Islet precursor cell (in vitro differentiated cells): ENCODE results near the gene DNAJB2.
"Not testable (repeated sequence)": the region's sequence is repeated elsewhere in the genome, so short reads cannot be mapped to it uniquely, and the experiment has no call there.

Experiments
- DNase-seq: peaks from one replicate; pipeline ENCODE4 v3.0.0-alpha.2; 2018

Gene DNAJB2

DNA sequence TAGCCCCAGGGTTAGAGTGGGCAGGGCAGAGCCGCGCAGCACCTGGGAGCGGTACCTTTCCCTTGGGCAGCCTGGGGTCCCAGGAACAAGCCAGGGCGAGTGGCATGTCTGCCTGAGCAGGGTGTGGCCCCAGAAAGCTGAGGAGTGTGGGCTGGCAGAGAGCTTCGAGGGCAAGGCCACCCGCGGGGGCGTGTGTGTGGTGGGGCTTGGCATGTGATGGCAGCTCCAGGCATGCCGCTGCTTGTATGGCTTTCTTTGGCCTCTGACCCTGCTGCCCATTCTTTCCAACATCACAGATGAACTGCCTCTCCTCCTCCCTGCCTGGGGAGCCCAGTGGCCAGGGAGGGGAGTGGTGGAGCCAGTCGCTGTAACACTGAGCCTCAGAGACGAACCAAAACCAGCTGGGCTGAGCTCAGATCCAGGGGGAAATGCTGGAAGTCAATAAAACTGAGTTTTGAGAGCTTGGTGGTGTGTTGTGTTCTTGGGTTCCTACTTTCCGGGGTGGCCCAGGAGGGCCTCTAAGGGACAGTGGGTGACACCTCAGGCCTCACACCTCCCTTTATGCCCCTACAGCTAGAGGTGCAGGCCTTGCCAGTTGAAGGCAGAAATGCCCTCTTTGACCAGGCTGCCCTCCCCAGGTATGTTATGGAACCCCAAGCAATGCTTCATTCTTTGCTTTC, 7.4 kb downstream of the DNAJB2 start:
- no peak for DNase-seq

DNA sequence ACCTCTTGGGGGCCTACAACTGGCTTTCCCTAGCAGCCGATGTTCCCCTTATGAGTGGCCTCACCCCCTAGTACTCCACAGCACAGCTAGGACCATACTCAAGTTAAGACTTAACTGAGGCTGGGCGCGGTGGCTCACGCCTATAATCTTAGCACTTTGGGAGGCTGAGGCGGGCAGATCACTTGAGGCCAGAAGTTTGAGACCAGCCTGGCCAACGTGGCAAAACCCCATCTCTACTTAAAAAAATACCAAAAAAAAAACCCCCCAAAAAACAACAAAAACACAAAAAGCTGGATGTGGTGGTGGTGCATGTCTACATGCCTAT, 7.9 kb downstream of the DNAJB2 start:
- DNase-seq: not testable (repeated sequence)

DNA sequence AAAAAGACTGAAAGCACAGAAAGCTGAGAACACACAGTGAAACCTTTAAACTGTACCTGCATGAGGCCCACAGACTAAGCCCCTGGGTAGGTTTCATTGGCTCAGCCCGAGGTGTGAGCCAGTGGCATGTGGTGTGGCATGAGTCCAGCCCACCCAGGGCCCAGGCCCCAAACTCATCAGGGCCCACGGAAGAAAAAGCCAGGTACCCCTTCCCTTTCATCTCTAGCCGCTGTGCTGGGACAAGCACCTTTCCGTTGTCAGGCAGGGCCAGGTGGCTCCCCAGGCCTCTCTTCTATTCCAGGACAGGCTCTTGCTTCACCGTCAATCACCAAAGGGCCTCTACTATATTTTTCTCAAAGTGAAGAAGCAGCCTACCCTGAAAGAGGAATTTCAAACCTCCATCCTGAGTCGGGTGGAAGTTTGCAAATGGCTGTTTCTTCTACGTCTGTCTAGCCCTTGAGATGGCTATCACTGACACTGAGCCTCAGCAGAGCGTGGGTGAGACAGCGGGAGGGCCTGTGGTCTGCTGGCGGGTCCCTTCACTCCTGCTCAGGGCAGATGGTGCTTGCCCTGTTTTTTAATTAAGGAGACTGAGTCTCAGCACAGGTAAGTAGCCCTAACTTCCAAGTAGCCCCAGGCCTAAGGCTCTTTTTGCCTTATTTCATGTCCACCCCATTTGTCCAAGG, 8.6 kb downstream of the DNAJB2 start:
- peak; percentile 74 for DNase-seq

DNA sequence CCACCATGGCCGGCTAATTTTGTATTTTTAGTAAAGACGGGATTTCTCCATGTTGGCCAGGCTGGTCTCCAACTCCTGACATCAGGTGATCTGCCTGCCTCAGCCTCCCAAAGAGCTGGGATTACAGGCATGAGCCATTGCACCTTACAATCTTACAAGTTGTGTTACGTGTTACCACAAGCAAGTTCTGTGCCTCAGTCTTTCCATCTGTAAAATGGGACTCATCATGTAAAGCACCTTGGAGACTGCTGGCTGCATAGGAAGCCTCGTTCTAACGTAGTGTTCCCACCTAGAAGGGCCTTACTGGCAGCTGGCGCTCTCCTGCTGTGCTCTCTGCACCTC, 10.0 kb downstream of the DNAJB2 start:
- no peak for DNase-seq

DNA sequence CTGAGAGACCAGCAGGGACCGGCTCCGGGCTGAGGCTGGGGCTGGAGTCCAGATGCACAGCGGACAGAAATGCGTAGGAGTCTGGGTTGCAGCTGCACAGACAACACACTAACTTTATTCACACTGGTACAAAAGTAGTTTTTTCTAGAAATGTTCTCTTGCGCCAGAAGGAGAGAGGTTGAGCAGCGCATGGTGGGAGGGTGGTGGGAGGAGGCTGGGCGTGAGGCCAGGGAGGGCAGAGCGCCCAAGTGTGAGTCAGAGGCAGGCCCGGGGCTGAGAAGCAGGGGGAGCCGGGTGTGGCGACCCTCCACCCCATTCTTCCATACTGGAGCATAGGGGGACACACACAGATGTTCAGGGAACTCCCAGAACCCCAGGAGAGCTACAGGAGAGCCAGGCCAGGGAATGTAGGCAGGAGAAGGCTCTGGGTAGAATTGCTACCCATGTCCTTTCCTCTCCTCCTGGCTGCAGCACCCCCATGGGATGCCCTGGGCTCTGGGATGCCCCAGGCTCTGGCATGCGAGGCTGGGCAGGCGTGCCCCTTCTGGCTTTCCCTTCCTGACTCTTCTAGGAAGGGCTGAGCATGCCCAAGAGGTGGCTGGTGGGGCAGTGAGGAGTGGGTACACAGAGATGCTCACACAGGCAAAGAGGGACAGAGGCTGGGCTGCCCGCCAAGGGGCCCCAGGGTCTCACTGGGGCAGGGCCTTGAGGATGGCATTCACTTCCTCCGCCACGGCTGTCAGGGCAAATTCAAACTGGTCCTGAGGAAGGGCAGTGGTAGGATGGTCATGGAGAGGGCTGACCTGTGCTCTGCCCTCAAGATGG, 10.6 kb downstream of the DNAJB2 start:
- no peak for DNase-seq

DNA sequence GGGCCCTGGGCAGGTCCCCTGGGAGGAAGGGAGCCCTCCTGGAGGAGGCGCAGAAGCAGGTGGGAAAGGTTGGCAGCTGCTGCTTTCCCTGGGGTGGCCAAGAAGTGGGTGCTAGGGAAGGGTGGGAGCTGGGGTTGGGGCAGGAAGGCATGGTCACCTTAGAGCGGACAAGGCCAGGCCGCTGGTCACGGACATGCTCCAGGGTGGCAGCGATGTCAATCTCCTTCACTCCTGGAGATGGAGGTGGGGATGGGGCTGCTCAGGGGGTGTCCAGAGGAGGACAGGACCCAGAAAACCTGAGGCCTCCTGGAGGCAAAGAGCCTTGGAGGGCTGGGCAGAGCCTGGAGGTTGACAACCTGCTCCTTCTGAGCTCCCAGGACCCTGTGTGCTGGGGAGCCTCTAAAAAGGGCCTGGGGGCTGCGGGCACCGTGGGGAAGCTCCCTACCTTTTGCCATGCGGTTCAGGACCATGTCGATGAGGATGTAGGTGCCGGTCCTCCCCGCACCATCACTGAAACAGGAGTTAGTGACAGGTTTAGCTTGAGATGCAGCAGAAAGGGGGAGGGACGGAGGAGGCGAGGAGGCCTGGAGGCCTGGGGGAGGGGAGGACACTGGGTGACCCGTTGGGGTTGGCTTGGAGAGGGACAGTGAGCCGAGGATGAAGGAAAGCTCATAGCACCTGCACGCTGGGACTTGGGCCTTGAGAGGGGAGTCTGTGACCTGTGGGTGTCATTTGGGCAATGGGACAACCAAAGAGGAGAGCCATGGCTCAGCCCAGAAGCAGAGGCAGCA, 11.4 kb downstream of the DNAJB2 start:
- no peak for DNase-seq

DNA sequence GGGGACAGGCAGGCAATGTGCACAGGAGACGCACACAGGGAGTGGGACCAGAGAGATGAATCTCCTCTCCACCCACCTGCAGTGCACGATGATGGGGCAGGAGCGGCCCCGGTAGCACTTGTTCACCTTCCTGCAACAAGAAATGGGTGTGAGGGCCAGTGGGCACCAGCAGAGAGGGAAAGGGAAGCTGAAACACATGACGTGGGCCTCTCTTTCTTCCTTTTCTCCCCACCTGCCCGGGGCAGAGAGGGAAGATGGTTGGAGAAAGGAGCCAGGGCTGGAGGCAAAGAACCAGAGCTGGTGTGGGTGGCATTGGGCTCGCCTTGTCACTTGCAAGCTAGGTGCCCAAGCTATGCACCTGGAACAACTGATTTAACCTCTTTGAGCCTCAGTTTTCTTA, 12.2 kb downstream of the DNAJB2 start:
- DNase-seq: no peak

DNA sequence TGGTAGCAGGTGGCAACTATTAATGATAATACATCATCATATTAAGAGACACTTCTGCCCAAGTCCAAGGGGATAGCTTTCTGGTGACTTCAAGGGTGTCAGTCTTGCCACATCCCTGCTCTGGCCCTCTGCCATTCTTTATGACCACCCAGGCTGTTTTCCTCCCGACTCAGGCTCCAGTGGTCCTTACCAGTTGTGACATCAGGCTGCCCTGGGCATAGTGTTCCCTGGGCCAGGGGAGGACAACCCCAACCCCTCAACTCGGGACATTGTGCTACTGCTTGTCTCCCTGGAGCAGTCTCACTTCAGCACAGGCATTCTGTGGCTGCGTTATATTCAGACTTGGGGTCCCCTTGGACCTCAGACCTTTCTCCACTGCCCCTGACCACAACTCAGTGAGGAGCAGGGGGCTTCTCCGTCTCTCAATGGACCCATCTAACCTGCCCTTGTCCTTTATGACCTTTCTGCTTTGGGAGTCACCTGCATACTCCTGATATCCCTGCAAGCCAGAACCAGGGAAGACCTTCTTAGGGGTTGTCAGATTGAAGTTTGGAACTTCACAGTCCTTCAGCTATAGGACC, 12.8 kb downstream of the DNAJB2 start:
- DNase-seq: peak; percentile 36

DNA sequence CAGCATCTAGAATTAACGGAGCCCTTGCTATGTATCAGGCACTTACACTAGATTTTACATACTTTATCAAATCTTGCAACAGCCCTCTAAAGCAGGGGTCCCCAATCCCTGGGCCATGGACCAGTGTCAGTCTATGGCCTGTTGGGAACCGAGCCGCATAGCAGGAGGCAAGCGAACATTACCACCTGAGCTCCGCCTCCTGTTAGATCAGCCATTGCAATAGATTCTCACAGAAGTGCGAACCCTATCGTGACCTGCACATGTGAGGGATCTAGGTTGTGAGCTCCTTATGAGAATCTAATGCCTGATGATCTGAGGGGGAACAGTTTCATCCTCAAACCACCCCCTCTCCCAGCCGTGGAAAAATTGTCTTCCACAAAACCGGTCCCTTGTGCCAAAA, 13.4 kb downstream of the DNAJB2 start:
- no peak for DNase-seq

DNA sequence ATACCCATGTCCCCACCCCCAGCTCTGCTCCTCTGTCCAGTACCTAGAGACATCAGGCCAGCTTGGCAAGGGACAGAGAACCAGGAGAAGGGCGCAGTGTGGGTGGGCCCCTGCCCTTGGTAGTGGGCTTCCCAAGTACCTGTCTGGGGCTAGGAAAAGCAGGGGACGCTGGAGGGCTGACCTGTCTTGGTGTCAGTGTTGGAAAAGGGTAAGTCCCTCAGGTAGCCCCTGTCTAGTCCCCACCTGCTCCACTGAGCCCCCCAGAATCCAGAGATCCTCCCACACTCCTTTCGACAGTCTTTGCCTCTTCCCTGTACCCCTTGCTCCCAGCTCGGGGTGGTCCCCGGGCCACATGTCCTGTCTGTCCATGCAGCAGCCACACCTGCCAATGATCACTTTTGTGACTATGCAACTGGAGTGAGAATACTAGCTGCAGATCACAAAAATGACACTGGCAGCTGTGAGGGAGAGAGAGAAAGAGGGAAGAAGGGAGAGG, 14.6 kb downstream of the DNAJB2 start:
- peak; percentile 40 for DNase-seq

DNA sequence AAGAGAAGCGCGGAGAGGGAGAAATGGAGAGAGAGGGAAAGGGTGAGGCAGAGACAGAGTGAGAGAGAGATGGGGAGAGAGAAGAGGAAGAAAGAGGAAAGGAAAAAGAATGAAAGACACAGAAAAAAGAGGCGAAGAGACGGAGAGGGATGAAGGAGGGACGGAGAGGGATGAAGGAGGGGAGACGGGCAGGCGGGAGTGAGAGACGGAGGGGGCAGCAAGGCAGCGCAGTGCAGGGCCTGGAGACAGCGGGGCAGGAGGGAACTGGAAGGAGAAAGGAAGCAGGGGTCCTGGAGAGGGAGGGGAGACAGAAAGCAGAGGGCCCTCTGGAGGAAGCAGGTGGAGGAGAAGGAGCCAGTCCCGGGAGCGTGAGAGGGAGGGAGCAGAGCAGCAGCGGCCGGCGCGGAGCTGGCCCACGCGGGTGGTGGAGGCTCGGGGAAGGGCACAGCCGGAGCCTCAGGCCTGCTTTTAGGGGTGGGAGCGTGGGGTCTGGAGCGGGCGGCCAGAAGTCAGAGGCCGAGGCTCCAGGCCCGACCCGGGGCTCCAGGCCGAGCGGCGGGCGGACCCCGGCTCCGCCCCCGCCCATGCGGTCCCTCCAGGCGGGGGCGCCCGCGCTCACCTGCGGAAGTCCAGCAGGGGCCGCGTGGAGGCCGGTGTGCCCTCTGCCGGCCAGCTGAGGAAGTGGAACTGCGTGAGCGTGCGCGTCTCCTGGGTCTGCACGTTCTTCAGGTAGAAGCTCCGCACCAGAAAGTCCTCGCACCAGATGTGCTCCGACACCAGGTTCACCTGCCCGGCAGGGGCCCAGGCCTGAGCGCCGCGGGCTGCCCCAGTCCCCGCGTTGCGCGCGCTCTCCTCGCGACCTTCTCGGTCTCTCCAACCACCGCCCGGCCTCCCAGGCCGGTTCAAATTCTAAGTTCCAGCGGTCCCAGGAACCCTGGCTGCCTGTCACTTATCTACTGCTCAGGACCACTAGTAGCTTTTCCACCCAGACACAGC, 15.5 kb downstream of the DNAJB2 start:
- DNase-seq: peak; percentile 94

DNA sequence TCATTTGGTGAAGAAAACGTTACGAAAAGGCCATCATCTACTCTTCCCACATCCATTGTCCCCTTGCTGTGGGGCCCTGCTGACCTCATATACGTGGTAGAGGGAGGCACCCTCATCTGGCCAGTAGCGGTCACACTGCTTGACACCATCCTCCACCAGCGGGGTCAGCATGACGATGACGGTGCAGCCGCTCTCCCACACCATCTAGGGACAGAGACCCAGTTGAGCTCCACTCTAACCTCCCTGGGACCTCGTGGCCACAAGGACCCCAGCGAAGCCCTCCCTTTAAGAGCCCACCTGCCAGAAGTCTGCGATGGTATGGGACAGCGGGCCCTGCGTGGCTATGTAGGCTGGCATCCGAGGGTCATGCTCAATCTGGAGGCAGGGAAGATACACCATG, 17.0 kb downstream of the DNAJB2 start:
- no peak for DNase-seq

DNA sequence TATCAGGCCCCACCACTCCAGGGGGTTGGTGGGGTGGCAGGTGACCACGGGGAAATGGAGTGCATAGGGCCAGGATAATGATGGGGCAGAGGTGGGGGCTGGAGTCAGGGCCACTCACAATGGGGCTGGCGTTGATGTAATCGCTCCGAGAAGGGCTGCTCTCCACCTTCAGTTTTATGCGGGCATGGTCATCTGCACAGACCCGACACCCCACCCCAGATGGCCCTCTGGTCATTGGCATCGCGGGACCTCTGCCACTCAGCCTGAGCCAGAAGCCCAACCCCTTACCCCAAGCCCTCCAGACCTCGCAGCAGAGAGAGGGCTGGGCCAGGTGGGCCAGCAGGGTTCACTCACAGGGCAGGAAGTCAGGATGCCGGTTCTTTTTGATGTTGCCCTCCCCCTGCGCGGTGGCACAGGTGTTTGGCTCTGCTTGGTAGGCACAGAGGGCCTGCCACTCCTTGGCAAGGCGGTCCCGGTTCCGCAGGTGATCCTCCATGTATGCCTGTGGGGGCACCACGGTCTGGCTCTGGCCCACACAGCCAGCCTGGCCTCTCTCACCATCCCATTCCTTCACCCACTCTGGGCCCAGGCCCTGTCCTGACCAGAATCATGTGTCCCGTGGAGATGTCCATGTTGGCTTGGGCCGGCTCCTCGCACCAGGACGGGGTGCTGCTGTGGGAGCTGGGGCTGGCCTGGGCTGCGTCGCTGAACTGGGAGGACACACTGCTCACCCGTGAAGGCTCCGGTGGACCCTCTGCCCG, 17.6 kb downstream of the DNAJB2 start:
- no peak for DNase-seq

DNA sequence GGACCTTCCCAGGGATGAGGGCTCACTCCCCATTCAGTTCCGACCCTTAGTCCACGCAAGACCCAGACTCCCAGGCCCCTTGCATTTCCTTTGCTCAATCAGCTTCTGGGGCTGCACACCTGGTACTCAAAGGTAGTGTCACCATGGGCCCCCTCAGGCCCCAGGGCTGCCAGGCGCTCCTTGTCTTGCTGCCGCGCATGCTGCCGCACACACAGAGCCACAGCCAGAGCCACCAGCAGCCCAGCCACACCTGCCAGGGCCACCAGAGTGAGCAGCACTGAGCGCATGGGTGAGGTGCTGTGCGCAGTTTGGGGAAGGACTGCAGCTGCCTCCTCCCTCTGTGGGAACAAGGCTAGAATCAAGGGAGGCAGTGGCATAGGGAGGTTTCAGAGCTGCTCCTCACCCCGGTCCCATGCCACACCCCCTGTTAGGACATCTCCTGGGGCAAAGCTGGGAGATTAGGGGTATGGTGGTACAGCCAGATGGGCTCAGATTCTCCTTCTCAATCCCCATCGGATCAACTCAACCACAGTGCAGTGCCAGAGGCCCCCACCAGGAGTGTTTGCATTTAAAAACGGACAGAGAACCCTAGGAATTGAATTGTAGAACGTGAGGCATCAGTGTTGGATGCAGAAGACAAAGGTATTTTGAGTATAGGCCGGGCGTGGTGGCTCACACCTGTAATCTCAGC, 18.7 kb downstream of the DNAJB2 start:
- no peak for DNase-seq

DNA sequence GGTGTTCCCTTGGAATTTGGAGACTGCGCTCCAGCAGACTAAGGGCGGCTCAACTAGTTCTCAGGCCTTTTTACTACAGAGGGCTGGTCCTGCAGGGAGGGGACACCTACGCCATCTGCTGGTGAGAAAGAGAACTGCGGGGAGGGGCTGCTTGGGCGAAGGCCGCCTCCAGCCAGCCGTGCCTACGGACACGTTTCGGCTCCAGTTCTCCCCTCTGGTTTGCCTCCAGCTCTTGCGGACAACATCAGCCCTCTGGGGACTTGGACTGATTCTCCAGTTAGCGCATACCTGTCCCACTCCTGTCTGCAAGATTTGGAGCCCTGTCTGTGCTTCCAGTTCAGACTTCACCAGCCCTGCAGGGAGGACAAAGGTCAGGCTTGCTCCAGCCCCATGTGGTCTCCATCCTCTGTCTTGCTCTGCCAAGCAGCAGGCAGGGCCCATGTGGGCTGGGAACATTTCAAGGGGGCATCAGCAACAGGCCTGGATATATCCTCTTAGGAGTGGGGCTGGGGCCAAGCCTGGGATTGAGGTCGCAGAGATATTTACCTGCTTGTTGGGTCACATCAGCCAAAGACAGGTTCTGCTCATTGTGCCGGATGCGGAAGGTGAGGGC, 19.7 kb downstream of the DNAJB2 start:
- DNase-seq: peak; percentile 92

DNA sequence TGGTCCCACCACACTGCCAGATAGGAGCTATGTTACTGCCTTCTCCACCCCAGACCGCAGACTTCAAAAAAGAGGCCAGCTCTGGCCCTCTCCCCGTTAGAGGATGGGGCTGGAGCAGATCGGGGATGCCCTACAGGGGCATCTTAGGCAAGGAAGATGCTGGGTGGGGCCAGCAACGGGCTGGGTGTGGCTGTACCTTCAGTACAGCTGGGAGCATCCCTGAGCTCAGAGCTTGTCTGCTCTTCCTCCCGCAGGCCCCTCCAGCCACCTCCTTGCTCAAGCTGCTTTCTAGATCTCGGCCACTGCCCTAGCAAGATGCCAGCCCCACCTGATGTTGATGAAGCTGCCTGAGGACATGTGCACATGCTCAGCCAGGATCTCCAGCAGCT, 20.2 kb downstream of the DNAJB2 start:
- DNase-seq: no peak

DNA sequence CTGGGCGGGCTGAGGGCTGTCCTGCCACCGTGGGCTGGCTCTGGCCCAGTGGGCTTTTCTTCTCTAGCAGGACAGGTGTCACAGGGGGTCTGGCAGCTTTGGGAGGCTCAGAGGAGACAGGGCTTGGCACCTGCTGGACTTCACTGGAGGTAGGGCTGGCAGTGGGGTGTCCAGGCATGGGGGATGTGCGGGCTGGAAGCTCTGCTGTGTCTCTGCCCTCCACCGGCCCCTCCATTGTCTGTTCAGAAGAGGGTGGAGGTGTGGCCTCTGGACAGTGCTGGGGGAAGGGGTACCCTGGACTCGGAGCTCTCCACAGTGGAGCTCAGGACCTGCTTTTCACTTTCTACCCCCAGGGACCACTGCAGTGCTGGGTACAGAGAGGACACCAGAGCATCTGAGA, 20.9 kb downstream of the DNAJB2 start:
- no peak for DNase-seq

DNA sequence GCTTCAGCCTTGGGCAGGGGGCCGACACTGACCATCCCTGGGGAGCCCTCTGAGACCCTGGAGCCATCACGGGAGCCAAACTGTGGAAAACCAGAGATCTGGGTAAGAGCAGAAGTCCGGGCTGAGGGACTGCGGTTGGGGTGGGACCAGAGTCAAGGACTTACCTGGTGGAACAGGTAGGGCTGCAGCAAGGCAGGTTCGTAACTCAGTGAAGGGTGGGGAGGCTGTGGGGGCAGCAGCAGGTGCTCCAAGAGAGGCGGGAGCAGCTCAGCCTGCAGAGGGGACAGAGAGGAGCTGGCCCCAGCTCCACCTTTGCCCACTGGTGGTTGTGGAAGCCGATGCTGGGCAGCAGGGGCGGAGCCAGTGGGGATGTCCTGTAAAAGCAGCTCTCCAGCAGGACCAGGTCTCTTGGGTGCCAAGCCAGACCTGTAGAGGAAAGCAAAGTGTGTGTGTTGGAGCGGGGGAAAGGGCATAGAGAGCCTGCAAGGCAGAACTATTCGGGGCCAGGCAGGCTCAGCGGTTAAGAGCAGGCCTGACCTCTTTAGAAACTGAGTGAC, 23.3 kb downstream of the DNAJB2 start:
- DNase-seq: no peak

DNA sequence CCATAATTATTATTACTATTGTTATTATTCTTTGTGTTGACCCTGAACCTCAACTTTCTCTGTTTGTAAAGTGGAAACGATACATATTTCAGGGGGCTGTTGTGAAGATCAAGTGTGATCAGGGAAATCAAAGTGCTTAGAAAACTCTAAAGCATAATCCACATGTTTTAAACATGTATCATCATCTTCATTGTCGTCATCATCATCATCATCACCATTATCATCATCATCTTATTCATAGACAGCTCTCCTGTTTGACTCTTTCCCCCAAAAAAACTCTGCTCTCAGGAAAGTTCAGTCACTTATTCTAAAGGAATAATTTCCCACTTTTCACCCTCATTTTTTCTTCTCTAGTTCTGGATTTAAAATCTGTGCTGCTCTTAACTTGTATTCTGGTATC, 25.1 kb downstream of the DNAJB2 start:
- no peak for DNase-seq
